Right lung (tissue), 5 donors: Measurements from ENCODE around the gene ACADSB. TPM values are rescaled to one million over a fixed set of nuclear protein-coding genes. Genes with fewer than 3 reads are reported as not detected.

Experiments
- DNase-seq, 2 donors: peaks; one replicate each; pipeline ENCODE4 v3.0.0-alpha.2; 2013
- polyA plus RNA-seq, 5 donors: library from polyadenylated mRNA; unstranded; fragments of 120-200 nt; gene quantifications; one replicate each; pipeline versions ENCODE4 v1.2.1 to v1.2.3, GENCODE V29; 2013; ENCODE audit warnings: inconsistent platforms in 1 of 5, low replicate concordance in 1 of 5; ENCODE audit not compliant: insufficient read length in 5 of 5, insufficient read depth in 1 of 5

The ACADSB gene
- polyA plus RNA-seq, 5 donors = 13.8 to 26.6 (median 21.7) TPM

DNA sequence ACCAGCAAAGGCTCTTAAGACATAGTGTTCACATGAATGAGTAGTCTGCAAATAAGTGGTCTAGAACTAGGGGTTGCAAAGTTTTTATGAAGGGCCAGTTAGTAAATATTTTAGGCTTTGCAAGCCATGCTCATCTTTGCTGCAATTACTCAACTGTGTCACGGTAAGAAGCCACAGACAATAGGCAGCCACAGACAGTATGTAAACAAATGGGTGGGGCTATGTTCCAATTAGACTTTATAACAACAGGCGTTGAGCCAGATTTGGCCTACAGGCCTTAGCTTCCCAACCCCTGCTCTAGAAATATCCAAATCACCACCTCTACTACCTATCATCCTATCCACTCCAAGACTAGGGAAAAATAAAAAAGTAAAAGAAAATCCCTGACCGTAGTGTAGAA, 9.5 kb upstream of the ACADSB start:
- no peak for DNase-seq

DNA sequence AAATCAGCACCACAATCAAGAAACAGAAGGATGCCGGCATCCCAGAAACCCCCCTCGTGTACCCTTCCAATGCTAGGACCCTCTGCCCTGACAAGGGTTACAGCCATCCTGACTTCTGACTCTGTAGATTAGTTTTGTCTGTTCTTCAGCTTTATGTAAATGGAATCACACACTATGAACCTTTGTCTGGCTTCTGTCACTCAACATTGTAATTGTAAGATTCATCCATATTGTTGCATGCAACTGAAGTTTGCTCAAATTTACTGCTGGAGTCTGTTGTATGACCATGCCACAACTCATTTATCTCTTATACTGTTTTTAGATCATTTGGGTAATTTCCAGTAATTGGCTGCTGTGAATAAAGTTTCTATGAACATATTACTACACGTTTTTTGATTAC, 8.7 kb upstream of the ACADSB start:
- no peak for DNase-seq

DNA sequence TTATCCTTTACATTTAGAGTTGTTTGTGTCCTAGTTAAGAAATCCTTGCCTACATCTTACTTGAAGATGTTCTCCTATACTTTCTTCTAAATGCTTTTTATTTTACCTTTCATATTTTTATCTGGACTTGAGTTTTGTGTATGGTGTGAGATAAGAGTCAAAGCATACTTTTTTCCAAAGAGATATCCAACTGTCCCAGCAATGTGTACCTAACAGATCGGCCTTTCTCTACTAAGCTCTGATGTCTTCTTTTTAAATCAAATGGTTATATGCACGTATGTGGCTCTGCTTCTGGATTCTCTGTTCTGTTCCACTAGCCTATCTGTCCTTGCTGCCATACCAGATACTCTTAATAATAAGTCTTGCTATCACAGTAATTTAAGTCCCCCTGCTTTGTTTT, 7.4 kb upstream of the ACADSB start:
- no peak for DNase-seq

DNA sequence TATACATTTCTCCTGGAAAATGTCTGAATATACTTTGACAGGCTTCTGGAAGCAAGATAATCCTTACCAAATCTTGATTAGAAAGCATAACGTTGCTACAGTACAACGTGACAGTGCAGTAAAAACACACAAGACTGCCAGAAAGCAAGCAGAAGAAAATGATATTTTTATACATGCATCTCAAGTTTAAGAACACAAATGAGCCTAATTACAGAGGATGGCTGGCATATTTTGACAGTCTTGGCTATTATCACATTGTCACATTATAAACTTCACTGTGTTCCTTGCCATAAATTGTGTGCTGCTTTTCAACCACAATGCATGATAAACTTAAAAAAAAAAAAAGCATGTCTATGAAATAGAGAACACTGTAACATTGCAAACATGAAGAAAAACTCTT, 4.5 kb upstream of the ACADSB start:
- no peak for DNase-seq

DNA sequence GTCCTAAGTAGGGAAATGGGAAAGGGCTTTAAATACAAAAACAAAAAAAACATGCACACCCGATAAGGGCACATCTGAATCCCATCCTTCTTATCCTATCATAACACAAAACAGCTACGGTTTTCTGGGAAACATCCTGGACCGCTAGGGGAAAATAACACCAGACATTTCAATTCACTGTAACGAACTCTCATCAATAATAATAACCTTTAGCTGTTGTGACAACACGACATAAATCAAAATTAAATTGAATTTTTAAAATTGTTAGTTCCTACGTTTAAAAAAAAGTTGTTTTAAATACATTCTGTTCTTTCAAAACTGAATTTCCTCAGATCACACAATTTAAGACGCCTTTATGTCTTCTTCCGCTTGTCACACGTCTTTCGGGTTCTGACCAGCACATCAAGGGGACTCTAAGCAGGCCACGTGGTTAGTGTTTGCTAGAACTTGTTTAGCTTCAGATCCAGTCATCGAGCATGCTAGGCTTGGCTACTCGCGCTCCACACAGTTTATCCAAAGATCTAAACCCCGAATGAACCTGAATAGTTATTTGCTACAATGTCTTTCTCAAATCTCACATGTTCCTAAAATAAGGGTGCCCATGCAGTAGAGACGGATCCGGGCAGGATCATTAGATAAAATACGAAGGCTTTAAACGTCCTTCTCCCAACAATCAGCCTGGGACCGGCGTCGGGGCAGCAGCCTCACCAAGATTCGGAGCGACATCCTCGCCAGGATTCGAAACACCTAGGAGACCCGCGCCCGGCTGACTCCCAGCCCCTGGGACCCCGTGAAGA, 1.1 kb upstream of the ACADSB start:
- DNase-seq = peak; percentile 16 to 29

DNA sequence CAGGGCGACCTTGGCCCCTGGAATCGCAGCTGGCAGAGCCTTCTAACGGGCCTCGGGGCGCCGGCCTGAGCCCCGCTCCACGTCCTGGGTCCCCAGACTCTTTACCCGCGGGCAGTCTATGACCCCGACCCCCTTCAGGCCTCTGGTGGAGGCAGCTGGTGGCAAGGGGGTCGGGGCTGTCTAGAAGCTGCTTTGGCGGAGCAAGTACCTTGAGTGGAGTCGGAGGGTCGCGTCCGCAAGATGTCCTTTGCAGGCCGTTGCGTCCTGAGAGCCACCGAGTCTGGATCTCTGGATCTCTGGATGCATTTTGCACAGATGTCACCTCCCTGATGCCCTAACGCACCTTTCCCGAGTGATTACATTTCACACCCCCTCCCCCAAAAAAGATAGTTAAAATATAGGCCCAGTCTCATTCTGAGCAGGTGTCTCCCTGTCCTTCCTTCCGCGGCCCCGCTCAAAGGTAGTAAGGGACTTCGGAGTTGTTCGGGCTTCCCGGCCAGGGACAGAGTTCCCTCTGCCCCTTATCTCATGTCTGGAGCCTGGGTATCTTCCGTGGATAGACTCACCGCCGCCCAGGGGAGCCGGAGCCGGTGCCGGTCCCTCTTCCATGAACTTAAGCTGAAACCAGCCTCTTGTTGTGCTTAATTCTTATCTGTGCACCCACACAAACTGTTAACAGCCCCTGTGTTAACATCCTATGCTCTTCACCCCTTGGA, 457 bp downstream of the ACADSB start:
- DNase-seq = no peak

DNA sequence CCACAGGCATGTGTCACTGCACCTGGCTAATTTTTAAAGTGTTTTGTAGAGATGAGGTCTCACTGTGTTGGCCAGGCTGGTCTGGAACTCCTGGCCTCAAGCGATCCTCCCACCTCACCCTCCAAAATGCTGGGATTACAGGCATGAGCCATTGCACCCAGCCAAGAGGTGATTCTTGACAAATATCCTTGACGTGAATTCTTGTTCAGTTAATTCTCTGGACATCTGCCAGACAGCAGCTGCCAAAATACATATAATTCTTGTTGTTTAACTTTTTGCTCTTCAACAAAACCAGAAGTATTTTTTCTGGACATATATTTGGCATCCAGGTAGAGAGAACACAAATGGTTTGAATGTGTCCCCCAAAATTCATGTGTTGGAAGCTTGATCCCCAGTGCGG, 3.2 kb downstream of the ACADSB start:
- DNase-seq = no peak

DNA sequence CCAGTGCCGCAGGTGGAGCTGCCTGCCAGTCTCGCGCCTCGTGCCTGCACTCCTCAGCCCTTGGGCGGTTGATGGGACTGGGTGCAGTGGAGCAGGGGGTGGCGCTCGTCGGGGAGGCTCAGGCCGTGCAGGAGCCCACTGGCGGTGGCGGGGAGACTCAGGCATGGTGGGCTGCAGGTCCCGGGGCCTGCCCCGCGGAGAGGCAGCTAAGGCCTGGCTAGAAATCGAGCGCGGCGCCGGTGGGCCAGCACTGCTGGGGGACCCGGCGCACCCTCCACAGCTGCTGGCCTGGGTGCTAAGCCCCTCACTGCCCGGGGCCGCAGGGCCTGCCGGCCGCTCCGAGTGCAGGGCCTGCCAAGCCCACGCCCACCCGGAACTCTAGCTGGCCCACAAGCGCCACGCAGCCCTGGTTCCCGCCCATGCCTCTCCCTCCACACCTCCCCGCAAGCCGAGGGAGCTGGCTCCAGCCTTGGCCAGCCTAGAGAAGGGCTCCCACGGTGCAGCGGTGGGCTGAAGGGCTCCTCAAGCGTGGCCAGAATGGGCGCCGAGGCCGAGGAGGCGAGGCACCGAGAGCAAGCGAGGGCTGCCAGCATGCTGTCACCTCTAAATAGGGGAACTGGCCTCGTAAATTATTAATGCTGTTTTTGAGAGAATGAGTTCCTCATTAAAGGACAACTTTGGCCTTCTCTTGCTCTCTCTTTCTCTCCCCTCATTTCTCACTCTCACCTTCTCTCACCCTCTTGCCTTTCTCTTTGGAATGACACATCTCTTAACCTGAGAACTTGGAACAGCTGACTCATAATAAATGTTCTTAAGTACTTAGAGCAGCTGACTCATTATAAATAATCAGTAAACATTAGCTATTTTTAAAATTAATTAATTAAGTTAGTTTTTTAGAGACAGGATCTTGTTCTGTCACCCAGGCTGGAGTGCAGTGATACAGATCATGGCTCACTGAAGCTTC, 4.9 kb downstream of the ACADSB start:
- no peak for DNase-seq

DNA sequence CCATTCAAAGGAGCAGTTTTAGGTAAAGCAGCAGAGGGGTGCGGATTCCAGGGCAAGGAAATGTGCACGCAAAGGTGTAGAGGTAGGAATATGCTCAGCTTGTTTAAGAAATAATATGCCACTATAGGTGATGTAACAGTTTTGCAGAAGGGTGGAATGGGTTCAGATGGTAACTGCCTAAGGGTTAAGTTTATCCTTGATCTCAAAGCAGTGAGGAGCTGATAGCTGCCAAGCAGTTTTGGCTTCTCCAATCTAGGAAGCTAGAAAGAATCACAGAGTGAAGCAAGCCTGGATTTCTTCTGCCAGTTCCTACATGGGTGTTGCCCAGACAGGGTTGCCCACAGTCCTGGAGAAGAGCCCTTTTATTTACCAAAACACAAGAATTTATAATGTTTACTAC, 6.0 kb downstream of the ACADSB start:
- no peak for DNase-seq

DNA sequence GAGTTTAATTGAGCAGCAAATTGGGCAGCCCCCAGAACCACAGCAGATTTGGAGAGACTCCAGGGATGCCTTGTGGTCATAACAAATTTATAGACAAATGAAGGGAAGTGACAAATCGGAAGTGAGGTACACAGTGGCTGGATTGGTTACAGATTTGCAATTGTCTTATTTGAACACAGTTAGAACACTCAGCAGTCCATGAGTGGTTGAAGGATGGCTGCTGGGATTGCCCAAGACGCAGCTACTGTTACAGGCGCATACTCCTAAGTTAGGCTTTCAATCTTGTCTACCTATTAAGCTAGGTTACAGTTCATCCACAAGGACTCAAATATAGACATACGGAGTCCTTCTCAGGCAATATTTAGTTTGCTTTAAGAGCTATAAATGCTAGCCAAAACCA, 7.4 kb downstream of the ACADSB start:
- DNase-seq = no peak

DNA sequence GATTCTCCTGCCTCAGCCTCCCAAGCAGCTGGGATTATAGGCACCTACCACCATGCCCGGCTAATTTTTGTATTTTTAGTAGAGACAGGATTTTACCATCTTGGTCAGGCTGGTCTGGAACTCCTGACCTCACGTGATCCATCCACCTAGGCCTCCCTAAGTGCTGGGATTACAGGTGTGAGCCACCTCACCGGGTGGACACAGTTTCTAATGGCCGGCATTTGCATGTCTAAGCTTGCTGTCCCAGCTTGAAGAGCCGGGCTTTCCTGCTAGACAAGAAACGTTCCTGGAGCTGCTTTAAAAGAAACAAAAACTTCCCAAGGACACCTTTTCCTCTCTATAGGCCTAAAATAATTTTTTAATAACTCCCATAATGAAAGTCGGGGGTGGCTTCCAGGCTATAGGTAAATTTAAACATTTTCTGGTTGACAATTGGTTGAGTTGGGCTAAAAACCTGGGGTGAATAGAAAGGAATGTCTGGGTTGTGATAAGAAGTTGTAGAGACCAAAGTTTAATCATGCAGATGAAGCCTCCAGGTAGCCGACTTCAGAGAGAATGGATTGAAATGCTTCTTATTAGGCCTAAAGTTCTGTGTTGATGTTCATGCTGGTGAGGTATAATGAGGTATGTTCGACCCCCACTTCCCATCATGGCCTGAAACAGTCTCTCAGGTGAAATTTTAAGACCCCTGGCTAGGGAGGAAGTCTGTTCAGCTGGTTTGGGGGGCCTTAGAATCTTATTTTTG, 8.8 kb downstream of the ACADSB start:
- no peak for DNase-seq

DNA sequence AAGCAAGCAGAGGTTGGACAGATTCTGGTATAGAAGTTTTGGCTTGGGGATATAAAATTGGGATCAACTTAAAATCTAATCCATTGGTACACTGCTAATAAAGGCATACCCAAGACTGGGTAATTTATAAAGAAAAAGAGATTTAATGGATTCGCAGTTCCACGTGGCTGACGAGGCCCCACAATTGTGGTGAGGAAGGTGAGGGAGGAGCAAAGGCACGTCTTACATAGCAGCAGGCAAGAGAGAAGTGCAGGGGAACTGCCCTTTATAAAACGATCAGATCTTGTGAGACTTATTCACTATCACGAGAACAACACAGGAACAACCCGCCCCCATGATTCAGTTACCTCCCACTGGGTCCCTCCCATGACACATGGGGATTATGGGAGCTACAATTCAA, 9.7 kb downstream of the ACADSB start:
- DNase-seq = no peak

DNA sequence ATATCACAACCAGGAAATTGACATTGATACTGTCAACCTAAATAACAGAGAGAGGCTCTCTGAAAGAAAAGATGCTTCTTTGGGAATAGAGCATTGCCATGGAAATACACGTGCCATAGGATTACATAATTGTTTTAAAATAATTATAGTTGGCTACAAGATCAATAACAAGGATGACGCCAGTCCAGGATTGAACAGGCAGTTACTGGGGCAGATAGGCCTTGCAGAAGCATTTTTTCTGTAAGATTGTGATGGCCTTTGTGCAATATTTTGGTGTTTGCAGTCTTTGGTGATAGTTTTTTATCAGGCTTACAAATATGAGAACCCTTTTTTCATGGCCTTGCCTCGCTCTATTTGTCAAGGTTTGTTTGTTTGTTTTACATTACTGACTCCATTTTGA, 10.5 kb downstream of the ACADSB start:
- DNase-seq = no peak

DNA sequence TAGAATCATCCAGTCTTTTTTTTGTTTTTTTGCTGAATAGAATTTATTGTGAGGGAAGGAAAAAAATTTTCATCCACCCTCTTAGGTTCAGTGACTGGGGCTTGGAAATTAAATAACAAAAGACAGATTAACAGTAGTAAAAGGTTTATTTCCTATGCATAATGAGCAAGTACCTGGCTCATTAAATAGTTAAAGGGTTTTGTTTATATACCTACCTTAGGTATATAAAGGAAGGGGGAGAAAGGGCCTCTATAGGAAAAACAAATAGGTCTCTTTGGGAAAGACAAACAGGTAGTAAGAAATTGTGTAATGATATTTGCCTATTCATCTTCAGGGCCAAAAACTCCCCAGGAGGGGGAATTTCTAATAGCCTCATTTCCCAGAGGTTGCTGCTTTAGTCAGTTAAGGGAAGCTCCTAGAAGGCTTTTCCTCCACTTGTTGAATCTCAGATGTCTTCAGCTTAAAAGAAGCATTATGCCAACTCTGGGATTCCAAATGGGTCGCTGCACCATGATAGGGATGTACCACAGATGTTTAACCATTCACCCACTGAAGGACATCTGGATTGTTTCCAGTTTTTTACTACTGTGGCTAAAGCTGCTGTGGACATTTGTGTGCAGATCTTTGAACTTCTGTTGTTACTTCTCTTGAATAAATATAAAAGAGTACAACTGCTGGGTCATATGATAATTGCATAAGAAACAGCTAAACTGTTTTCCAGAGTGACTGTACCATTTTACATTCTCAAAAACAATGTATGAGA, 11.3 kb downstream of the ACADSB start:
- no peak for DNase-seq

DNA sequence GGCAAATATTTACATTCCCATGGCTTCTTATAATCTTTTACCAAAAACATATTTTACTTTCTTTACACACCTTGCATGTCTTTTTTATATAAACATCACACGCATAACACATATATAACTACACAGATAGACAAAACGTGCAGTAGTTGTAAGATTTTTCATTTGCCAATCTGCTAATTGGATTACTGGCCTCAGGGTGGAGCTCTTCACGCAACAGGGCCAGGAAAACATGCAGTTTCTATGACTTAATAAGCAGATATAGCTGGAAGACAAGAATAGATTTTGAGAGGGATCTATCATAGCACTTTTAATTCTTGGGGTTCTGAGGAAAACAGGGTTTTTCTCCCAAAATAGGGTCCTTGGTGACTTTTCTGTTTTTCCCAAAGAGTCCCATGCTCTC, 12.7 kb downstream of the ACADSB start:
- DNase-seq = no peak

DNA sequence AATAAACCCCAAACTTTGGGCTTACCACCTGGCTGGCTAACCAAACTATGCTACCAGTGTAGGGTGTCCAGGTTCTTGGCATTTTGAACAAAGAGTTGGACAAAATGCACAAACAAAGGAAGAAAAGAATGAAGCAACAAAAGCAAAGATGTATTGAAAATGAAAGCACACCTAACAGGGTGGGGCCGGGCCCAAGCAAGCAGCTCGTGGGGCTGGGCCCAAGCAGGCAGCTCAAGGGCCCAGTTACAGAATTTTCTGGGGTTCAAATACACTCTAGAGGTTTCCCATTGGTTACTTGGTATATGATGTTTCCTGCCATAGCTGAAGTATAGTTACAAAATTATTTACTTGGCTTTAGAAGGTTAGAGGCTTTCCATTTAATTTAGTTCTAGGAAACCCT, 15.7 kb downstream of the ACADSB start:
- DNase-seq = no peak

DNA sequence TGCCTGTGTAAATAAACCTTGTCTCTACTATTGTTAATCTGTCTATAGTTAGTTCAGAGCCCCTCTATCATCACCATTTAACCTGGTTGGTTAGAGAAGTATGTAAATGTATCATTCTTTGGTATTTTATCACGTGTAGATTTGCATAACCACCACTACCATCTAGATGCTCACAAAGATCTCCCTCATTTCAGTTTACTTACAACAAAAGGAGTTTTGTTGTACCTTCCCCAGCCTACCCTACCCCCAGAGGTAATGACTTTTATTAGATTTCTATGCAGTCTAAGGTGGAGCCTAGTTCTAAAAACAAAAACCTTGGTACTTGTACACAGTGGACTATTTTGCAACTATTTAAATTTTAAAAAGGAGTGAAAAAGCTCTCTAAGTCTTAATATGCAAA, 17.5 kb downstream of the ACADSB start:
- no peak for DNase-seq

DNA sequence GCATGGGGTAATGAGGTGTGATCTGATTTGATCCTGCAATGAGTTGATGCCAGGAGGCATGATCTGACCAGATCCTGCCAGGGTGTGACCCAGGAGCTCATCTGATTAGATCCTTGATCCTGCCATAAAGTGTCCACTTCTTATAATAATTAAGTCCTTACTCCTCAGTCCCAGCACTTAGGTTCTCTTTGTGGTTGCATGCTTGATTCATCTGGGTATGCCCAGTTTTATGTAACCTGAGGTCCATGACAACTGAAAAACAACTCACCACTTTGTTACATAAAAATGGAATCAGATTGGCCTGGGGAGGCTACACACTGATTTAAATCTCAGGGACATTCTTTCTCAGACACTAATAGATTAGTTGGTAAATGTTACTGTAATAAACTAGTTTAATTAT, 19.1 kb downstream of the ACADSB start:
- no peak for DNase-seq

DNA sequence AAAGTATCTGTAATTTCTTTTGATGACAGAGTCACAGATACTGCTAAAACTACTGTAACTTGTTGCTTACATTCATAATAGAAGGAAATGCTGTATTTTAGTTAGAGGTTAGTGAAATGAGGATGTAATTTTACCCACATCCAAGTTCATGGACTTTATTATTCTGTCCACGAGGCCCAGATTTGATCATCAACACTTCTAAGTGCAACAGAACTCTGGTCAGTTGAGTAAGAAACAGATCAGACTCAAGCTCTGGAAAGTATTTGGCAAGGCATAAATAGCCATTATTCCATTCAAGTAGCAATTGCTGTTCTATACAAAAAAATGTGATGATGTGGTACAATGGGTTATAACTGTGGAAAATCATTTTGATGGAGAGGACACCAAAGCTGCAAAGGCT, 22.3 kb downstream of the ACADSB start:
- no peak for DNase-seq

DNA sequence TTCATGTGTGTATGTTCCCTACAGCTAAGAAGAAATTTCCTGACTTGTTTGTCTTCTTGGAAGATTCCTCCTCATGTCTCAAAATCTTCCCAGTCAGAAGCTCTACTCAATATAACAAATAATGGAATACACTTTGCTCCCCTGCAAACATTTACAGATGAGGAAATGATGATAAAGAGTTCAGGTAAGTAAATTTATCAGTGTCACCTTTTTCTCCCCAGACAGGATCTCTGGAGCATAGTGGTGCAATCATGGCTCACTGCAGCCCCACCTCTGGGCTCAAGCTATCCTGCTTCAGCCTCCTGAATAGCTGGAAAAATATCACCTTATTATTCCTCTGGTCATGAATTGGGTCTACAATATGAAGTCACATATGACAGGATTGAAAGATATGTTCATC, 25.5 kb downstream of the ACADSB start:
- DNase-seq = no peak
